ENCODE data around the gene UVRAG.

Gene UVRAG

GRCh38 chr11:76083563-76084451 lies 268.8 kb downstream of the UVRAG start:
- DNase-seq, result no peak

DNA sequence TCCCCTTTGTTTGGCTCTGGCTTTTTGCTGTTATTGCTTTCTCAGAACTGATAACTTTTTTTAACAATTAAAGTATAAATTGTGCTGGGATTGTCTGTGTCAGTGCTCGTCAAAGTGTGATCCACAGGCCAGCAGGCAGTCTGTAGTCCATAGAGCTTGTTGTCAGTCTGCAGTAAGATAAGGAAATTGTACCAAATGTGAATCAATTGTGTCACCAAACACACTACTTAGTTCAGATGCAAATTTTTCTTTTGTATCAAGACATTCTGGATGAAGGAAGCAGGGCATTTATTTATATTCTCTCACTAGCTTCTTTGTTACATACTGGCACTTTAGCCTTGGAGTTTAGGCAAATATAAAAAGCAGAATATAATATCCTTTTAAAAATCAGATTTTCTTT lies 270.3 kb downstream of the UVRAG start:
- no peak for DNase-seq

GRCh38 chr11:76086743-76087635 lies 272.0 kb downstream of the UVRAG start:
- DNase-seq, result no peak

DNA sequence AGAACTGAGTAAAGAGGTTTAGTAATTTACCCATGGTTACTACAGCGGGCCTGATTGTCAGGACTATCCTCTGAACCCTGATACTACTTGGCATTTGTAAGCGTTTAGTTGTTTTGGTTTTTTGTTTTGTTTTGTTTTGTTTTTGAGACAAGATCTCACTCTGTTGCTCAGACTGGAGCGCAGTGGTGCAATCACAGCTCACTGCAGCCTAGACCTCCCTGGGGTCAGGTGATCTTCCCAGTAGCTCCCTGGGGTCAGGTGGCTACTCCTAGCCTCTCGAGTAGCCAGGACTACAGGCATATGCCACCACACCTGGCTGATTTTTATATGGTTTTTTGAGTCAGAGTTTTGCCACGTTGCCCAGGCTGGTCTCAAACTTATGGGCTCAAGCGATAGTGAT lies 272.7 kb downstream of the UVRAG start:
- DNase-seq, result no peak

DNA sequence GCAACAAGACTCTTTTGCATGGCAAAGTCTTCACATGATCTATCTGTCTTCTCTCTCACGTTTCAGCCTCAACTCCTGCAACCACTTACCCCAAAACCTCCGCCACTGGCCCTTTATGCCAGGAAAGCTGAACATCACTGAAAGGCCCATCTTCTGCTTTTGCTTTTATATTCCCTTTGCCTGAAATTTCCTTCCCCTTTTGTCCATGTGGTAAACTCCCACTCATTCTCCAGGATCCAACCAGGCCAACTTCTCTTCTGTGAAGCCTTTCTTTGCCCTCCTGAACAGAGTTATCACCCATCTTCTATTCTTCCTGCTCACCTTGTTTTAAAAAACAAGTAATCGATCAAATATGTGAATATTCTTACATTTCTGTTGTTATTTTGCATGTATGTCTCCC lies 273.5 kb downstream of the UVRAG start:
- no peak for DNase-seq

DNA sequence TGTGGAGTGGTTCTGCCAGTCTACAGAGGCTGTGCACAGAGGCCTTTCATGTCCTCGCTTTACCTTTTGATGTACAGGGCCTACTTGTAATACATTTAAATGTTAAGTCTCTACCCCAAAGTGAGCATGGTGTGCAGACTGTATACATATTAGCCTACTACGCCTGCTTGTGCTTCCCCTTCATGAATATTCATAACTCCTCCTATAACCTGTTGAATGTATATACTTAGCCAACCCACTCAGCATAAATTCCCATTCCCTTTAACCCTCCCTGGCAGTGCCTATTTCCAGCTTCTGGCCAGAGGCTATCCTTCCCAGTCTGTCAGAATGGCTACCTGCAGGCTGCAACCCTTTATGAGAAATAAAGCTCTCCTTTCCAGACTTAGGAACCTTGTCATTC lies 275.2 kb downstream of the UVRAG start:
- DNase-seq, result no peak

- no peak for DNase-seq
Observed at GRCh38 chr11:76090821-76091220, 275.8 kb downstream of the UVRAG start.

DNA sequence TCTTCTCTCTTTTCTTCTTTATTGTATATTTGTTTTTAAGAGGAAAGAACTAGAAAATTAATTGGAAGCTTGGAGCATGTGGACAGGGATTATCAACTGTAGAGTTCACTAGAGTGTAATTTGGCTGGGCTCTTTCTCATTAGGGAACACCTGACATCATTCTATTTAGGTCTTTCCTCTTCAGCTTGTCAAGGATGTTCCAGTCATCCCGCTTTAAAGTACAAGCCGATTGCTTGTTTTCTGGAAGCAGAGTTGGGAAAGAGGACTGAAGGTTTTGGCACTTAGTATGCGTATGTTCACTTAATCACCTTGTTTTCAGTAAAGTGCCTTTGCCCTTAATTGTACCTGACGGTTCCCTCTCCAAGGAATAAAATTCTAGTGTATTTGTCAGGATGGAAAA lies 279.7 kb downstream of the UVRAG start:
- DNase-seq, result no peak

- DNase-seq, result no peak
Observed at GRCh38 chr11:76095891-76096290, 280.9 kb downstream of the UVRAG start.

GRCh38 chr11:76096552-76096951 lies 281.5 kb downstream of the UVRAG start:
- DNase-seq, result no peak

GRCh38 chr11:76102802-76103201 lies 287.8 kb downstream of the UVRAG start:
- DNase-seq, result no peak

DNA sequence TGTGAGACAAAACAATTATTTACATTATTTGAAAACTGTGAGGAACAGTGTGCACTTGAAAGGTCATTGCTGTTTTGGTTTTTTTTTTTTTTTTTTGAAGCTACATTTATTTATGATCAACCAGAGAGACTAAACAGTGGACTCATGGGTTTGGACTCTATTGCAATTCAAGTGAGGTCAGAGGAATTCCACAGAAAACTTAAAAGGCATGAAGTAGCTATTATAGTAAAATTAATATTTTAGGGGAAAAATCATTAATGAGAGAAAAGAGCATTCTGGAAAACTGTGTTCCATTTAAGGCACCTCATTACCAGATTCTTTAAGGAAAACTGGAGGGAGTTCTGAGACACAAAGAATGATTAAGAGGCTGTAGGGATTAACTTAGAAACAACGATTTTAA lies 288.4 kb downstream of the UVRAG start:
- DNase-seq, result no peak

DNA sequence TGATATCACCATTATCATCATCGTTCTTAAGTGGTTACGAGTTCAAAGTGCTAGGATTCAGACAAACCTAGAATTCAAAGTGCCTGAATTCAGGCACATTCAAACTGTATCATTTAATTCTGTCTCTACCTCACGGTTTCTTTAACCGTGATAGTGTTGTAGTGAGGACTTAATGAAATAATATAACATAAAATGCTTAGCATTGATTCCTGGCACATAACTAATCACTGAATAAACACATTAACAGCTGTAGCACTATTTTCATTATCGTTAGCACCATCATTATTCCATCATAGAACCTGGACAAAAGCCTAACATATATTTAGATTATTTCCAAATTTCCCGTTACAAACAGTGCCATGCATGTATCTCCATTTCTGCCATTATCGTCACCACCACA lies 289.3 kb downstream of the UVRAG start:
- no peak for DNase-seq

DNA sequence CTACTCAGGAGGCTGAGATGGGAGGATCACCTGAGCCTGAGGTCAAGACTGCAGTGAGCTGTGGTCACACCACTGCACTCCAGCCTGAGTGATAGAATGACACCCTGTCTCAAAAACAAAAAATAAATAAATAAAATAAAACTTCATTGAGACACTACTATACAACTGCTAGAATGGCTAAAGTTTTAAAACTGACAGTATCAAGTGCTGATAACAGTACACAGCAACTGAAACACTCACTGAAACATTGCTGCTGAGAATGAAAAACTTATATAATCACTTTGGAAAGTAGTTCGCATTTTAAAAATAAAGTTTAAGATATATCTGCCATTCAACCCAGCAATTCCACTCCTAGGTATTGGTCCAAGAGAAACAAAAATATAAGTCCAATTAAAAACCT lies 290.6 kb downstream of the UVRAG start:
- no peak for DNase-seq

DNA sequence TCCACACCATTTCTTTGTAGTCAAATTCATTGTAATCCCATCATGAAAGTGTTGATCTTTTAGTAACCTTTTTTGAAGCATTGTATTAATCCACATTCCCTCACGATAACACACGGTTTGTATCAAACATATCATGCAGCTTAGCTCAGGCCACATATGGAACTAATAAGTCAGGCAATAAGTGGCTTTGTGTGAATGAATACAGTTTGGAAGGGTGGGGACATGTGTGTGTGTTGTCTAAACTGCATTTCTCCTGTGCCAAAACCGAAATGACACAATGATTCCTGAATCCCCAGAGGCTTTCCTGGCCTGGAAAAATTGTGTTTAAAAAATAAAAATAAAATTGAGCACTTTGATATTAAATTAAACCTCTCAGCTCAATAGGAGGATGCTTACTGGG lies 293.0 kb downstream of the UVRAG start:
- DNase-seq, result no peak

DNA sequence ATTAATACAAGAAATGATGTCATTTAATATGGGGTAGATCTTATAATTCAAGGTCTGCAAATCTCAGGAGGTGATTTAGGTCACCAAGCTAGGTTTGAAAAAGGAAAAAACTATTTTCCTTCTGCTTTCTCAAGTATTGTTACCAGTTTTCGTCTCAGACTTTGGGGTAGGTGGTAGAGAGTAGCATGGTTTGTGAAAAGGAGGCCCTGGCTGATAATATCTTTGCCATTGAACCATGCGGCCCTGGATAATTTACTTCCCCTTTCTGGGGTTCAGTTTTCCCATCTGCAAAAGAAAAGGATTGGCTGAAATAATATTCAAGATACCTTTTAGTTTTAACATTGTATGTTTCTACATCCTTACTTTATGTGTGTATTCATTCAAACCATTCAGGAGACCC lies 299.2 kb downstream of the UVRAG start:
- no peak for DNase-seq

- DNase-seq, result no peak
Observed at GRCh38 chr11:76115555-76115954, 300.5 kb downstream of the UVRAG start.

DNA sequence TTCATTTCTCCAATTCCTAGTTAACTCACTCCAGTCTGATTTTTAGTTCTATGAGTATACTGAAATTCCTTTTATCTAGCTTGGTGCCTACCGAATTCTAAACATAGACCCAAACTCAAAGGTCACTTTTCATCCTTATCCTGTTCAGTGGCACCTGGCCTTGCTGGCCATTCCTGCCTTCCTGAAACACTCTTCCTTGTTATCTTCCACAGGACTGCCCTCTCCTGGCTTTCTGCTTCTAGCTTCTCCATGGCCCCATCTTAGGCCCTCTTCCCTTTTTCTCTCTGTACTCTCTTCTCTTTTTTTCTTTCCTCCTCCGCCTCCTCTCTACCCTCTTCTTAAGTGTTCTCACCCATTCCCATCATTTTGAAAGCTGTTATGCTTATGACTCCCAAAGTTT lies 304.0 kb downstream of the UVRAG start:
- no peak for DNase-seq

DNA sequence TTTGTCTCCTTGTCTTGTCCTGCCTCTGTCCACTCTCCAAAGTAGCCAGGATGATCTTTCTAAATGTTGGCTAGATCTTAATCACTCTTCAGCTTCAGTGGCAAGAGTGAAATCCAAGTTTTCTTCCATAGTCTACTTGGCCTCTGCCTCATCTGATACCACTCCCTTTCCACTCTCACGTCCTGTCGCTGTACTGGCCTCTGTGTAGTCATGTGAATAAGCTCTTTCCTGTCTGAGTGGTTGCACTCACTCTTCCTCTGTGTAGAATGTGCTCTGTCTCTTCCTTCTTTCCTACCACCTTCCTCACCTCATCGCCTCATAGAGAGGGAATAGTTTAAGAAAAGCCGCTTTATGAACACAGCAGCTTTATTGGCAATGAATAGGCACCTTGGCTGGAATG lies 304.8 kb downstream of the UVRAG start:
- DNase-seq, result no peak

GRCh38 chr11:76120513-76121101 lies 305.6 kb downstream of the UVRAG start:
- no peak for DNase-seq

GRCh38 chr11:76123248-76123647 lies 308.2 kb downstream of the UVRAG start:
- DNase-seq, result no peak

GRCh38 chr11:76124905-76125770 lies 310.1 kb downstream of the UVRAG start:
- no peak for DNase-seq

GRCh38 chr11:76129729-76130128 lies 314.7 kb downstream of the UVRAG start:
- DNase-seq, result no peak
